ENCODE measurements around the gene DUSP23.

GRCh38 chr1:159803956-159804689 is 23.4 kb downstream of the DUSP23 start:
- TF ChIP-seq EZH2 (IDR thresholded peaks at IDR 0.05; ENCODE audit: low read length, unreplicated experiment) (no peak), CTCF (conservative IDR thresholded peaks at IDR 0.05; ENCODE audit: low read depth, low read length) (no peak)

Measured in PC-3 (cell line).